Measurements from ENCODE around the gene ITGB5.
A peak's percentile ranks its signal among the peaks of the same experiment; 100 is the strongest.

ITGB5 gene

GRCh38 chr3:124788254-124788745 is 98.9 kb downstream of the ITGB5 start:
- Histone ChIP-seq H3K4me1 (ENCODE audit: control insufficient read depth, low read depth, low read length) (no peaks in the 10 kb centered on the region), H4K5ac (ENCODE audit: low read length) (no peak overlapping the region), H3K56ac (ENCODE audit: low read length) (no peak overlapping the region), H2BK120ac (ENCODE audit: low read depth, low read length) (no peak overlapping the region), H3K27me3 (ENCODE audit: insufficient read depth, low read length, poor library complexity) (no peaks in the 10 kb centered on the region), H3K4ac (ENCODE audit: low read depth, low read length) (no peak overlapping the region), H3K18ac (ENCODE audit: low read length) (no peak overlapping the region), H3K27ac (ENCODE audit: low read depth, low read length) (no peak overlapping the region), H2AK5ac (ENCODE audit: low read length) (no peak overlapping the region), H2BK5ac (ENCODE audit: low read length) (no peak overlapping the region), H3K79me2 (ENCODE audit: control insufficient read depth, insufficient read depth, low read length) (peaks cover 24% of the 10 kb centered on the region), H3K36me3 (ENCODE audit: control insufficient read depth, insufficient read depth, low read length) (peaks cover 21% of the 10 kb centered on the region), H3K9ac (ENCODE audit: low read length) (no peak overlapping the region), H3K23ac (ENCODE audit: low read length) (no peak overlapping the region), H3K4me3 (ENCODE audit: low read length) (no peak overlapping the region), H4K8ac (ENCODE audit: low read depth, low read length) (no peak overlapping the region), H3K4me2 (ENCODE audit: low read length) (no peak overlapping the region), H3K79me1 (ENCODE audit: low read length) (peaks cover 38% of the 10 kb centered on the region), H2BK15ac (replicated peaks; ENCODE audit: low read depth) (no peak overlapping the region)
- no CpG with 5 or more reads among the region's 2 CpGs for WGBS (ENCODE audit: extremely low coverage, insufficient coverage, low lambda C conversion rate)
- DNase-seq: no peak

DNA sequence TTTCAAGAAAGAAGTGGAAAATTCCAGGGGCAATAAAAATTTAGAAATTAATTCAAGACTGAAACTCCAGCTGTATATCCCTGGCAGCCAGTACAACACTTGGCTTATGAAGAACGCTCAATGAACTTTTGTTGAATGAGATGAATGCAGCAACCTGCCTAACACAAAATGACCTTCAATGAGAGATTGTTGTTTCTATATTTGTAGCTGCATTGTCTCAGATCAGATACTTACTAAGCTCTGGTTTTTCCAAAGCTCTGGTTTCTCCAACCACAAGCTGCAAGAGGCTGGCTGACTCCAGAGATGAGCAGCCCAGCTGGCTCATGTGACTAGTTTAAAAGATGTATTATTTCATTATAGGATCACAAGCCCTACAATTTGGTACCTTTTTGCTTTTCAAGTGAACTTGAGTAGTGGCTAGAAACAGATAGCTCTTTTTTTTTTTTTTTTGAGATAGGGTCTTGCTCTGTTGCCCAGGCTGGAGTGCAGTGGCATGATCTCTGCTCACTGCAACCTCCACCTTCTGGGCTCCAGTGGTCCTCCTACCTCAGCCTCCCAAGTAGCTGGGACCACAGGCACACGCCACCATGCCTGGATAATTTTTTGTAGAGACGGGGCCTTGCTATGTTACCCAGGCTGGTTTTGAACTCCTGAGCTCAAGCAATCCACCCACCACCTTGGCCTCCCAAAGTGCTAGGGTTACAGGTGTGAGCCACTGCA is 99.5 kb downstream of the ITGB5 start:
- no peak overlapping the region for H2BK15ac ChIP-seq (replicated peaks; ENCODE audit: low read depth)
- no peak overlapping the region for H2BK5ac ChIP-seq (ENCODE audit: low read length)
- WGBS (ENCODE audit: extremely low coverage, insufficient coverage, low lambda C conversion rate): no CpG with 5 or more reads among the region's 3 CpGs
- H3K4ac ChIP-seq (ENCODE audit: low read depth, low read length): no peak overlapping the region
- no peak overlapping the region for H4K8ac ChIP-seq (ENCODE audit: low read depth, low read length)
- no peak overlapping the region for H3K23ac ChIP-seq (ENCODE audit: low read length)
- DNase-seq: no peak
- no peaks in the 10 kb centered on the region for H3K4me1 ChIP-seq (ENCODE audit: control insufficient read depth, low read depth, low read length)
- H3K4me2 ChIP-seq (ENCODE audit: low read length): no peak overlapping the region
- H3K18ac ChIP-seq (ENCODE audit: low read length): no peak overlapping the region
- peaks cover 33% of the 10 kb centered on the region for H3K79me1 ChIP-seq (ENCODE audit: low read length)
- no peak overlapping the region for H3K9ac ChIP-seq (ENCODE audit: low read length)
- H3K27ac ChIP-seq (ENCODE audit: low read depth, low read length): no peak overlapping the region
- peaks cover 22% of the 10 kb centered on the region for H3K79me2 ChIP-seq (ENCODE audit: control insufficient read depth, insufficient read depth, low read length)
- no peak overlapping the region for H2BK120ac ChIP-seq (ENCODE audit: low read depth, low read length)
- no peak overlapping the region for H3K56ac ChIP-seq (ENCODE audit: low read length)
- H3K36me3 ChIP-seq (ENCODE audit: control insufficient read depth, insufficient read depth, low read length): peaks cover 21% of the 10 kb centered on the region
- H4K5ac ChIP-seq (ENCODE audit: low read length): no peak overlapping the region
- H3K4me3 ChIP-seq (ENCODE audit: low read length): no peak overlapping the region
- H3K27me3 ChIP-seq (ENCODE audit: insufficient read depth, low read length, poor library complexity): no peaks in the 10 kb centered on the region
- no peak overlapping the region for H2AK5ac ChIP-seq (ENCODE audit: low read length)

DNA sequence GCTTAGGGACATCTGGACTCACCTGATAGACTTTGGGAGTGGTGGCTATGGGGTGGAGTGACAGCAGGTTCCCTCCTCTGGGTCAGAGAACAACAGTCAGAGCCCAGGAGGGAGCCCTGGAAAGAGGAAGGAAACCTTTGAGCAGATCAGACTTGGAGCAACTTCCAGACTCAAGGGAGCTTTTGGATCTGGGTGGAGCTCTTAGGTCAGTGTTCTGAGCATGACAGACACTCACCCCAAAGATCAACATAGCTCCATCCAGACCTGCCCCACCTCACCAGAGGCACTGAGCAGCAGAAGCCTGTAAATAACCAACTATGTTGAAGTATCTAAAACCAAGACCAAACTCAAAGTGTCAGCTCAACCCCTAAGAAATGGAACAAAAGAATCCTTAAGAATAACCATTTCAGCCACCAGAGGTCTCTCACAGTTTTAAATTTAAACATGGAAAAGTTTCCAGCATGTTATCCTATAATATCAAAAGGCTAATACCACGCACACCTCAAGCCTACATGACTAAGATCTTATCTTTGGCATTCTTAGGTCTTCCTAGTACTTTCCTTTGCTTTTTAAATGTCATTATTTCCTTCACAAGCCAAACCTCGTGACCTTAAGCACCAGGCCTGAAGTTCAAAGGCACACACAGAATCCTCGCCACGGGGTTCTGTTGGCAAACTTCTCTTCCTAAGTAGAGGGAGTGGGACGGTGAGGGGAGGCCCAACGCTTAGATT is 100.5 kb downstream of the ITGB5 start:
- Histone ChIP-seq H3K23ac (ENCODE audit: low read length) (no peak overlapping the region), H2BK120ac (ENCODE audit: low read depth, low read length) (no peak overlapping the region), H2BK15ac (replicated peaks; ENCODE audit: low read depth) (no peak overlapping the region), H2BK5ac (ENCODE audit: low read length) (no peak overlapping the region), H3K18ac (ENCODE audit: low read length) (no peak overlapping the region), H3K79me2 (ENCODE audit: control insufficient read depth, insufficient read depth, low read length) (peaks cover 17% of the 10 kb centered on the region), H3K4me3 (ENCODE audit: low read length) (no peak overlapping the region), H3K36me3 (ENCODE audit: control insufficient read depth, insufficient read depth, low read length) (peaks cover 16% of the 10 kb centered on the region), H3K56ac (ENCODE audit: low read length) (peak overlapping the region; percentile 11), H4K8ac (ENCODE audit: low read depth, low read length) (no peak overlapping the region), H4K5ac (ENCODE audit: low read length) (no peak overlapping the region), H3K4me1 (ENCODE audit: control insufficient read depth, low read depth, low read length) (peaks cover 2% of the 10 kb centered on the region), H3K27me3 (ENCODE audit: insufficient read depth, low read length, poor library complexity) (no peaks in the 10 kb centered on the region), H2AK5ac (ENCODE audit: low read length) (no peak overlapping the region), H3K4me2 (ENCODE audit: low read length) (no peak overlapping the region), H3K9ac (ENCODE audit: low read length) (no peak overlapping the region), H3K4ac (ENCODE audit: low read depth, low read length) (no peak overlapping the region), H3K27ac (ENCODE audit: low read depth, low read length) (no peak overlapping the region), H3K79me1 (ENCODE audit: low read length) (peaks cover 31% of the 10 kb centered on the region)
- no CpG with 5 or more reads among the region's 6 CpGs for WGBS (ENCODE audit: extremely low coverage, insufficient coverage, low lambda C conversion rate)
- DNase-seq: no peak

GRCh38 chr3:124785973-124786372 is 101.2 kb downstream of the ITGB5 start:
- no peak overlapping the region for H2BK15ac ChIP-seq (replicated peaks; ENCODE audit: low read depth)
- peaks cover 13% of the 10 kb centered on the region for H3K36me3 ChIP-seq (ENCODE audit: control insufficient read depth, insufficient read depth, low read length)
- peaks cover 26% of the 10 kb centered on the region for H3K79me1 ChIP-seq (ENCODE audit: low read length)
- no CpG with 5 or more reads among the region's 3 CpGs for WGBS (ENCODE audit: extremely low coverage, insufficient coverage, low lambda C conversion rate)
- no peak overlapping the region for H3K23ac ChIP-seq (ENCODE audit: low read length)
- H2BK5ac ChIP-seq (ENCODE audit: low read length): no peak overlapping the region
- no peak overlapping the region for H3K4me3 ChIP-seq (ENCODE audit: low read length)
- no peak overlapping the region for H4K5ac ChIP-seq (ENCODE audit: low read length)
- DNase-seq: no peak
- H3K18ac ChIP-seq (ENCODE audit: low read length): no peak overlapping the region
- no peaks in the 10 kb centered on the region for H3K27me3 ChIP-seq (ENCODE audit: insufficient read depth, low read length, poor library complexity)
- no peak overlapping the region for H2AK5ac ChIP-seq (ENCODE audit: low read length)
- H3K56ac ChIP-seq (ENCODE audit: low read length): no peak overlapping the region
- H2BK120ac ChIP-seq (ENCODE audit: low read depth, low read length): no peak overlapping the region
- H3K9ac ChIP-seq (ENCODE audit: low read length): no peak overlapping the region
- H3K4me2 ChIP-seq (ENCODE audit: low read length): no peak overlapping the region
- no peak overlapping the region for H3K27ac ChIP-seq (ENCODE audit: low read depth, low read length)
- peaks cover 4% of the 10 kb centered on the region for H3K4me1 ChIP-seq (ENCODE audit: control insufficient read depth, low read depth, low read length)
- H4K8ac ChIP-seq (ENCODE audit: low read depth, low read length): no peak overlapping the region
- no peak overlapping the region for H3K4ac ChIP-seq (ENCODE audit: low read depth, low read length)
- peaks cover 11% of the 10 kb centered on the region for H3K79me2 ChIP-seq (ENCODE audit: control insufficient read depth, insufficient read depth, low read length)

GRCh38 chr3:124784686-124785382 is 102.3 kb downstream of the ITGB5 start:
- H3K79me2 ChIP-seq (ENCODE audit: control insufficient read depth, insufficient read depth, low read length): peaks cover 11% of the 10 kb centered on the region
- H3K4me1 ChIP-seq (ENCODE audit: control insufficient read depth, low read depth, low read length): peaks cover 4% of the 10 kb centered on the region
- H4K8ac ChIP-seq (ENCODE audit: low read depth, low read length): no peak overlapping the region
- no peaks in the 10 kb centered on the region for H3K27me3 ChIP-seq (ENCODE audit: insufficient read depth, low read length, poor library complexity)
- H3K4me2 ChIP-seq (ENCODE audit: low read length): no peak overlapping the region
- H2BK120ac ChIP-seq (ENCODE audit: low read depth, low read length): no peak overlapping the region
- no peak overlapping the region for H3K4ac ChIP-seq (ENCODE audit: low read depth, low read length)
- H3K18ac ChIP-seq (ENCODE audit: low read length): no peak overlapping the region
- H4K5ac ChIP-seq (ENCODE audit: low read length): no peak overlapping the region
- no peak overlapping the region for H2BK5ac ChIP-seq (ENCODE audit: low read length)
- H3K9ac ChIP-seq (ENCODE audit: low read length): no peak overlapping the region
- peaks cover 13% of the 10 kb centered on the region for H3K36me3 ChIP-seq (ENCODE audit: control insufficient read depth, insufficient read depth, low read length)
- no CpG with 5 or more reads among the region's 17 CpGs for WGBS (ENCODE audit: extremely low coverage, insufficient coverage, low lambda C conversion rate)
- no peak overlapping the region for H2AK5ac ChIP-seq (ENCODE audit: low read length)
- no peak overlapping the region for H3K4me3 ChIP-seq (ENCODE audit: low read length)
- no peak overlapping the region for H3K56ac ChIP-seq (ENCODE audit: low read length)
- no peak overlapping the region for H2BK15ac ChIP-seq (replicated peaks; ENCODE audit: low read depth)
- H3K23ac ChIP-seq (ENCODE audit: low read length): no peak overlapping the region
- DNase-seq: no peak
- H3K27ac ChIP-seq (ENCODE audit: low read depth, low read length): no peak overlapping the region
- peaks cover 27% of the 10 kb centered on the region for H3K79me1 ChIP-seq (ENCODE audit: low read length)

Measured in mesendoderm (in vitro differentiated cells).